Nasal cavity respiratory epithelium epithelial cell of viscerocranial mucosa (primary cell): ENCODE measurements around the gene DHH. TPM values are rescaled to one million over a fixed set of nuclear protein-coding genes. Genes with fewer than 3 reads are reported as not detected.

Source experiments
- total RNA-seq: library from RNA; depleted of rRNA; stranded (reverse); fragments of >200 nt; gene quantifications from 2 replicates; pipeline ENCODE4 v1.2.3, GENCODE V29; 2014

Gene DHH
- under 0.01 TPM in 1 of 2 replicates, not detected in the other for total RNA-seq

GRCh38 chr12:49094160-49094974, at the start of gene DHH:
Gene DHH, minus strand, starts transcription at chr12:49094801. Its CDS starts 289 bp downstream, at chr12:49094512.

DNA sequence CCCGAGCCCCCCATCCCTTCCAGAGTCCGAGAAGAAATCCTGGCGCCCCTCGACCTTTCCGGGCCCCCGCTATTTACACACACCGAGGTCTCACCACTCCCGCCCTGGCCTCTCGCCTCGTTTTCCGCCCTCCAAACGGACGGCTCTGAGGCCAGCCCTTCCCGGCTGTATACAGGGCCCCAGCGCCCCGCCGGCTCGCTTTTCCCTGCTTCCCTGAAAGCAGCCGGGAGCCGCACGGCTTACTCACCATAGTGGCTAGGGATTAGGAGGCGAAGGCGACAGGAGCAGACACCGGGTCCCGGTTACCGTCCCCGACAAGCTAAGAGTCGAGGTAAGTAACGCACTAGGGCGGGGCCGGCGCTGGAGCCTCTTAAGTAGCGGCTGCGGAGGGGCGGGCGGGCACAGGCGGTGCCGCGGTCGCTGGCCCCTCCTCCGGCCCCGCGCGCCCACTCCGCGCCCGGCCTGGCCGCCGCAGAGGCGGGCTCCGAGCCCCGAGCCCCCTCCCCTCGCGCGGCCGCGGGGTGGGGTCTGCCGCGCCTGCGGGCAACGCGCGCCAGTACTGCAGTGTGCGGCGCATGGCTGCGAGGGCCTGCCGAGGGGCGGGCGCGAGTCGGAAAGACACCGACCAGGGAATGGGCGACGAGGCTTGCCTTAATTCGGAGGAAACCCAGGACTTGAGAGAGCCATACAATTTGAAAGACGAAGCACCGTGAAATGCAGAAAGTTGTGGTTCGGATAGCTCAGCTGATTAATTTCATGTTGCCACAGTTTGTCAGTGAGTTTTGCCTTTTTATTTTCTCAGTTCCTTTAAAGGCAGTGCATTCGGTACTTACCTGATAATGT, 36.7 kb upstream of the DHH start, which contains the start of gene TUBA1B:
TSS of gene TUBA1B (minus strand) at position 345 of the 843 bp plus-strand sequence. CDS start at position 250, 95 bp downstream.

DNA sequence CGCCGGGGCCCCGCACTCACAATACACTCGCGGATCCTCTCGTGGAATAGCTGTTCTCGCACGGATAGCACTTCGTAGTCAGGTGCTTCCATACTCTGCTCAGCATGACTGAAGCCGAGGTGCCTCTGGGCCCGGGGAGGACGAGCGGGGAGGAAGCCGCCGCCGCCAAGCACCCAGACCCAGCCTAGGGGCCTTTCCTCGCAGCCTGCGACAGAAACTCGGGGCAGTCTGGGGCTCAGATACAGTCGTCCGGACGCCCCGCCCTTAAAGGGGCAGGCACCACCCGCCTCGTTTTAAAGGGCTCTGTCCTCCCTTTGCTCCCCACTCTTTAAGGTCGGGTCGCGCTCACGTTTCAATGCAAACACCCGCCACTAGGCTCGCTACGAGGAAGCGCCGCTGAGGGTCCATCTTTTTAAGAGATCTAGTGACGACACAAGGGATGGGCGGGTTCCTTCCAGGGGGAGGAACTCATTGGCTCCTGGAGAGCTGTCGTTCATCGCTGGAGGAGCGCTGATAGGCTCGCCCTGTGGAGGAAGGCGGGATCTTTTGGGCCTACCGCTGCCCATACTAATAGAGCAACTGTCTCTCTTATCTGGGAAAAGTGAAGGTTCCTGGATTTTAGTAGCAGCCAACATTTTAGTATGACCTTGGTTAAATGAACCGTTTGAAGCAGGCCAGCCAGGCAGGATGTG, 16.0 kb upstream of the DHH start, which contains the start of gene LMBR1L:
TSS of gene LMBR1L (minus strand) at position 384 of the 692 bp plus-strand sequence. CDS start at position 92, 292 bp downstream.

DNA sequence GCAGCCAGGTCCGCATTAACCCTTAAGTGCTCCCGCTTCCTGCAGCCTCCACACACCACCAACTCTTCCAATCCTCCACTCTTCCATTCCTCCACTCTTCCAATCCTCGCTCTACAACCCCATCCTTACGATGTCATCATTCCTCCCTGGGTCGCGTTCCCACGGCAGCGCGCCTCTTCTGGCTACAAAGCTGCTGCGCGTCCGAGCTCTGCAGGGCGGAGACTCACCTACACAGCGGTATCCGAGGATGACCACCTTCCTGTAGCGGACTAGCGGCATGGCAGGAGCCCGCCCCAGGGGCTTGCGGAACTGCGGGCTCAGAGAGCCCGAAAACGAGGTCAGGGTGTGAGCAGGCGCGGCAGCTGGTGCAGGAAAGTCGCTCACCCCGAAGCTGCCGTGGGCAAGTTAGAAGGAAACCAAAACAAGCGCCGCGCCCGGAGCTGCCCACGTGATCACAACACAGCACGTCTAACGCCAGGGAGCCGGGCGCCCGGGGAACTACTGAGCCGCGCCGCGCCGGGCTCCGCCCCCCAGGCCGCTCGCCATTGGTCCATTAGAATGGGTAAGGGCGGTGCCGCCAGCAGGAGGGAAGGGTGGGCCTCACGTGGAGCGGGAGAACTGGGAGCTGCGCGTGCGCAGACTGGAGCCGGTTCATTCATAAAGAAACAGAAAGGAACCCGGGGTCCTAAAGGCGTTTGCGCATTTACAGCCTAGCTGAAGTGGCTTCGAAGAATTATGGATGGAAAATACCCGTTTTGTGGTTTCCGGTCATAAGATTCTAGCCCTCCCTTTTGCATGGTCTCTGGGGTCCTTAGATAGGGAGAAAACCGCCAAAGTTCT, 24.9 kb downstream of the DHH start, which contains the start of gene RHEBL1:
TSS of gene RHEBL1 (minus strand) at position 473 of the 840 bp plus-strand sequence. CDS start at position 279, 194 bp downstream.

GRCh38 chr12:49060237-49061156, 34.1 kb downstream of the DHH start, which contains the start of gene KMT2D:
Gene KMT2D, minus strand, starts transcription at chr12:49060794. Its CDS starts 5,470 bp downstream, at chr12:49055324.

Other genes with a start within 250 kb of the DHH start
- gene DDX23, start 242.6 kb downstream of the DHH start, total RNA-seq = 67.0 and 95.1 TPM in 2 replicates
- gene RND1, start 228.9 kb downstream of the DHH start, total RNA-seq = 0.78 and 4.1 TPM in 2 replicates
- gene FKBP11, start 169.3 kb downstream of the DHH start, total RNA-seq = 6.2 and 20.5 TPM in 2 replicates
- 30.8 and 46.3 TPM in 2 replicates for gene ARF3, start 137.3 kb downstream of the DHH start, total RNA-seq
- 0.07 TPM in 1 of 2 replicates, not detected in the other for gene WNT10B, start 123.1 kb downstream of the DHH start, total RNA-seq
- gene WNT1, start 116.5 kb downstream of the DHH start, total RNA-seq = not detected in 2 replicates
- gene DDN, start 95.4 kb downstream of the DHH start, total RNA-seq = 0.28 and 0.68 TPM in 2 replicates
- 50.8 and 62.2 TPM in 2 replicates for gene PRKAG1, start 76.0 kb downstream of the DHH start, total RNA-seq
- 24.9 and 107 TPM in 2 replicates for gene KMT2D, start 34.0 kb downstream of the DHH start, total RNA-seq
- 0.36 and 1.0 TPM in 2 replicates for gene RHEBL1, start 24.8 kb downstream of the DHH start, total RNA-seq
- 27.7 and 31.8 TPM in 2 replicates for gene LMBR1L, start 16.0 kb upstream of the DHH start, total RNA-seq
- gene TUBA1B, start 36.6 kb upstream of the DHH start, total RNA-seq = 114 and 181 TPM in 2 replicates
- gene TUBA1A, start 94.3 kb upstream of the DHH start, total RNA-seq = 2.7 and 16.7 TPM in 2 replicates
- 208 and 261 TPM in 2 replicates for gene TUBA1C, start 170.3 kb upstream of the DHH start, total RNA-seq
- 0.07 and 0.34 TPM in 2 replicates for gene PRPH, start 200.3 kb upstream of the DHH start, total RNA-seq
- 0.07 and 3.1 TPM in 2 replicates for gene TROAP, start 228.5 kb upstream of the DHH start, total RNA-seq
- gene C1QL4, start 242.4 kb upstream of the DHH start, total RNA-seq = under 0.01 TPM in 1 of 2 replicates, not detected in the other